Daoy (cell line): Measurements from ENCODE around the gene FAM151A. TPM values are rescaled to one million over a fixed set of nuclear protein-coding genes. Genes with fewer than 3 reads are reported as not detected.

ENCODE experiments used
- DNase-seq: peaks from one replicate; pipeline ENCODE4 v3.0.0-alpha.2; 2015; ENCODE audit warnings: low read depth
- total RNA-seq: library from RNA; depleted of rRNA; stranded (reverse); fragments of >200 nt; shearing (Covaris generic); gene quantifications from 2 replicates; pipeline ENCODE4 v1.2.3, GENCODE V29; 2014

Gene FAM151A
- total RNA-seq, 1 experiment from 2014 or later: not detected

DNA sequence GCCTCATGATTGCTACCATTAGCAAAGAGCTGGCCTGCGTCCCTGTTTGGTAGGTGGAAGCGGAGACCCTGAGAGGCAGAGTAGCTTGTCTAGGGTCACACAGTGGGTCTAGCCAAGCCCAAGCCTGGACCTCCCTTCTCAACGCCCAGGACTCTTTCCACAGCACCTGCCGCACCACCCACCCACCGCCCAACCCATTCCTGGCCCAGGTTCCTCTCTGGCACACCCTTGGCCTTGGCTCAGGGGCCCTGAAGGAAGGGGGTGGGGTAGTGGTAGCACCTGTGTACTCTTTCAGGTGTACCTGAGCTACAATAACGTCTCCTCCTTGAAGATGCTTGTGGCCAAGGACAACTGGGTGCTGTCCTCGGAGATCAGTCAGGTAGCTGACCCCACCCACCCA lies 19.3 kb downstream of the FAM151A start:
- DNase-seq: no peak

DNA sequence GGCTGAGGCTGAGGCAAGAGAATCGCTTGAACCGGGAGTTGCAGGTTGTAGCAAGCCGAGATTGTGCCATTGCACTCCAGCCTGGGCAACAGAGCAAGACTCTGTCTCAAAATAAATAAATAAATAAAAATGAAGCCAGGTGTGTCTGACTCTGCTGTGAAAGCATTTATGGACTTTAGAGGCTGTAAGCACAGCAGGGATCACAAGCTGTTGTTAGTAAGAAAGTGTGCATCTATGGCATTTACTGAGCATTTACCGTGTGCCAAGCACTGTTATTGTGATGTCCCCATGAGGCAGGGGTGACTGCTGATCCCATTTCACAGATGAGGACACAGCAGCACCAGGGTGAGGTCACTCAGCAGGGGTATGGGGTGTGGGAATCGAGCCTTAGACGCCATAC lies 20.1 kb downstream of the FAM151A start:
- no peak for DNase-seq

DNA sequence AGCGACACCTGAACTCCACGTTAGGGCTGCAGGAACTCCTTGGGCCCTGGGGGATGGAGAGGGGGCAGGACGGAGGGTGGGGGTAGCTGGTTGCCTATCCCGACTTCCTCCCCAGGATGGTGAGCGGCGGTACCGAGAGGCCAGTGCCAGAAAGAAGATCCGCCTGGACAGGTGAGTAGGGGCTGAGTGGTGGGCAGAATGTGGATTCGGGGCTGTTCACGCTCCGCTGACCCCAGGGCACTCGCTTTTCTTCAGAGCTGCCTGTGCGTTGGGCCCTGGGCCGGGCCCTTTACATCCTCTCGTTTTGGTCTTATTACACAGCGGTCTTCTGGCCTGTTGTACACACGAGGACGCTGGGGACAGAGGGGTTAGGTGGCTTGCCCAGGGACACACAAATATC lies 20.8 kb downstream of the FAM151A start:
- no peak for DNase-seq

DNA sequence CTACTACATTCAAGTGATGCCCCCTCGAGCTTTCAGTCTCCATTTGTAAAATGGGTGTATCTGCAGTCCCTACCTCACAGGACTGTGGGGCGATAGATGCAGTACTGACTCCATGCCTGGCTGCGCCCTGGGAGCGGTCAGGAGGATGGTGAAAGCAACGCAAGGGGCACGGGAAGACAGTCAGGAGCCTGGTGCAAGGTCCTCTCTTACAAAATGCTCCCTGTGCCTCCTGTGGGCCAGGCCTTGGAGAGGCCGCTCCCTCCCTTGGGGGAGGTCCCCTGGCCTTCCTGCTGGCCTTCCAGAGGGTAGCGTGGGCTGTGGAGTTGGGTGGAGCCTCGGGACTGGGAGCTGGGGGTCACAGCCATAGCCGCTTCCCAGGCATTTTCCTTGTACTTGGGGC lies 21.6 kb downstream of the FAM151A start:
- DNase-seq: no peak

DNA sequence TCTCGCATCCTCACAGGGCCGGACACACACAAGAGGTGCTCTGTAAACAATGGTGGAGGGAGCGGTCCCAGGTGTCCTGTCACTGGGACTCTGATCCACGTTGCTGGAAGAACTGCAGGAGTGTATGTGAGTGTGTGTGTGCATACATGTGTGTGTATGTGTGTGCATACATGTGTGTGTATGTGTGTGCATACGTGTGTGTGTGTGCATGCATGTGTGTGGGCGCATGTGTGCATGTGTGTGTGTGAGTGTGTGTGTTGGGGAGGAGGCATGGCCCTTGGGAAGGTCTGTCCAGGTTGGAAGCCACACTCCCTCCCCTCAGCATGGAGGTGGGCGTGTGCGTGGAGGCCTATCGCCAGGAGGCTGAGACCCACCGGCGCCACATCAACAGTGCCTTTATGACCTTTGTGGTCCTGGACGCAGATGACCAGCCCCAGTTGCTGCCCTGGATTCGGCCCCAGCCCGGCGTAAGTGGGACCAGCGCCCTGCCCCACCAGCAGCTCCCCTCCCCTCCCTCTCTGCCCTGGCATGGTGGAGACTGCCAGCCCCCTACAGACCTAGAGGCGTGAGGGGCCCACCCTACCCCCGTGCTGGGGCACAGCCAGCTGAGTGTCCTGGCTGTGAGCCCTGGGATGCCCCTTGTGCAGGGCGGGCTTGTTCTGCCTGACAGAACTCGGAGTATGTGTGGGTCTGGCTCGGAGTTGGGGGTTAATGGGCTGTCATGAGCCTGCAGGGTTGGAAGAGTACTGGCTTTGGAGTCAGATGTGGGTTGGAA lies 22.2 kb downstream of the FAM151A start:
- no peak for DNase-seq

DNA sequence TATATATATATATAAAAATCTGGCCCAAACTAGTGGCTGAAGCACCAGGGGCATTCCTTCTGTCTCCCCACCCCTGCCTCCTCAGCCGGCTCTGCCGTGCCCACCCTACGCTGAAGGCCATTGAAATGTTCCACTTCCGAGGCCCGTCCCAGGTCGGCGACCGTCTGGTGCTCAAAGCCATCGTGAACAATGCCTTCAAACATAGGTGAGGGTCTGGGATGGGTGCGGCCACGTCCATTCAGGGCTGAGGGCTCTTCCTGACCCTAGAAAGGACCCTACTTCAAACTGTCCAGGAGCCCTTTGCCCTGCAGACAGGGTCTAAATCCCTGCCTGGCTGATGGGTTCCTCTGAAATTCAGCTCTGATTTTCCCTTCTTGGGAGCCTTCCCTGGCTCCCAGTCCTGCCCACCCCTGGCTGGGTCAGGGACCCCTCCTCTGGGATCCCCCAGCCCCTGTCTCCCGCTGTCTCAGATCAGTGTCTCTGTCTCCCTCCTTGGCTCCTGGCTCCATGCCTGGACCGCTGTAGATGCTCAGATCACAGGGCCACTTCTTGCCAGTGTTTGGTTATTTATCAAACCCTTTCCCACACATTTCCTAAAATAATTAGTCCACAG lies 24.0 kb downstream of the FAM151A start:
- DNase-seq: no peak

DNA sequence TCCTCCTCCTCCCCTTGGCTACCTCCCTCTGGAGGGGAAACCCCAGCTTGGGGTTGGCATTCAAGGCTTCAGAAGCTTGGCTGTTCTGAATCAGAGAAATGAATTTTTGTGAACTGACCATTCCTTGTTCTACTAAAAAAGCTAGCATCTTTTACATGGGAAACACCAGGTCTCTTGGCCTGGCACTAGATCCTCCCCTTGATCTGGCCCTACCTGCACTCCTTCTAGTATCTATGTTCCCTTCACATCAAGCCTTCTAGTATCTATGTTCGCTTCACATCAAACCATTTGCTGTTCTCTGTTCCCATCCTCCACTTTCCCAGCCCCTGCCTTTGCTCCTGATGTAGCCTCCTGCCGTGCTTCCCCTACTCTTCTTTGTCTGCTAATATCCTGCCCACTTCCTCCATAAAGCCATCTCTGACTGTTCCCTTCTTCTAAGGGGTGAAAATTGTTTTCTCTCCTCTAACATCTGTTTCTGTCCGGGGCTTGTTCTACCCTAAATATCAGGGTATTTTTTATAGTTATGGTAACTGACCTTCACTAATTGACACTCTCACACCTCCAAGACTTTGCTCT lies 25.8 kb downstream of the FAM151A start:
- DNase-seq: no peak

DNA sequence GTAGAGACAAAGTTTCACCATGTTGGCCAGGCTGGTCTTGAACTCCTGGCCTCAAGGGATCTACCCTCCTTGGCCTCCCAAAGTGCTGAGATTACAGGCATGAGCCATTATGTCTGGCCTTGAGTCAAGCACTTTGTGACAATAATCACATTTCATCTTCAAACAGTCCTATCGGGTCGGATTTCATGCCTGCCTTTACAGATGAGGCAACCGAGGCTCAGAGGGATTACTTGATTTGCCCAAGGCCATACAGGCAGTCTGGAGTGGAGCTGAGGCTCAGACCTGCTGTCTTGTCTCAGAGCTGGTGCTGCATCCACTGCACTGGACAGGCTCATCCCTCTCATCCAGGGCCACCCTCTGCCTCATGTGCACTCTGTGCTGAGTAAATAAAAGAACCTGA lies 26.6 kb downstream of the FAM151A start:
- no peak for DNase-seq

DNA sequence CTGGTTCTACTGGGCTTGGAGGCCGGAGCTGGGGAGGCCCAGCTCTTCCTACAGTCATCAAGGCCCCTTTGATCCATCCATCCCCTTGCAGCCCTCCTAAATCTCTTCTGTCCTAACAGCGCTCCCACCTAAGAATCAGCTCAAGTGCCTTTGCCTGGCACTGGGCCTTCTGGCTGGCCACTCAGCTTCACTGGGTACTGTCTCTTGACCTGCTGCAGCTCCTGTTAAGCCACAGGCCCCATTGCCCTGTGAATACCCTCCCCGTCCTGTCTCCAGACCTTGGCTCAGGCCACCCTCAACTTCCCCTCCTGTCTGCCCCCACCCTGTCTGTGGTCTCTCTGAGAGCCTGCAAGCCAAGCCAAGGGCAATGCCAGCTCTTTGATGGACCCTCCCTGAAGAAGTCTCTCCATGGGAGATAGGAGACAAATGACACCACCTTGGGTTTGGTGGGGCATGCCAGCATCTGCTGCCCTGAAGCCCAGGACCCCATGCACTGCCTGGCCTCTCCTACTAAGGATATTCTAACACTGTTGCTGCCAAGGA lies 27.3 kb downstream of the FAM151A start:
- no peak for DNase-seq

DNA sequence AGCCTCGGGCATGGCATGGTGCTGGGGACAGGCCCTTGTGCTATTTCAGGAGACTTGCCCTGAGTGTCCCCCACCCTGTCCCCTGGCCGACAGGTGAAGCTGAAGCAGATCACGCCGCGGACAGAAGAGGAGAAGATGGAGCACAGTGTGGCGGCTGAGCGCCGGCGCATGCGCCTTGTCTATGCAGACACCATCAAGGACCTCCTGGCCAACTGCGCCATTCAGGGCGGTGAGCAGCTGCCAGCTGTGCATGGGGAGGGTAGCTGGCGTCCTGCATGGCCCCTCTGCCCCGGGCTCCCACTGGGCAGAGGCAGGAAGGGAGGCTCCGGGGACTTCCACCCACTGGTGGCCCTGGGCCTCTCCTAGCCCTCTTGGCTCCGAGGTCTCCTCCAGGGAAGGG lies 28.9 kb downstream of the FAM151A start:
- DNase-seq: no peak

DNA sequence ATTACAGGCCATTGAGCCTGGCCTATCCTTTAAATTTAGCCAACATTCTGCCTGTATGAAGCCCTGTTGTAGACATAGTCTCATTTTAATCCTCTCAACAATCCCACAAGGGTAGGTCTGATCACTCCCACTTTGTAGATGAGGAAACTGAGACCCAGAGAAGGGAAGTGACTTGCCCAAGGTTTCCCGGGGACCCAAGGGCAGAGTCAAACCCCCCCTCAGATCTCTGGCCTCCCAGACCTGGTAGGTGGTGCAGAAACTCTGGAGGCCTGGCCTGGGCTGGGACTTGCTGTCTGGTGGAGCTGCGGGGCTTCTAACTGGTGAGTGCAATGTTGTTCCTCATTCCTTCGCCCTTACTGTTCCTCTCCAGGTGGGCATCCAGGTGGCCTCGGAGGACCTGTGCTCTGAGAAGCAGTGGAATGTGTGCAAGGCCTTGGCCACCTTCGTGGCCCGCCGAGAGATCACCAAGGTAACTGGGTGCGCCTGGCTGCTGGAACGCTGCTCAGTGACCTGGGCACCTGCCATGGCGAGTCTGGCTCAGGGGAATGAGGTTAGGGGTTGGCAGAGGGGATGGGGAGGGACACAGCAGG lies 29.7 kb downstream of the FAM151A start:
- no peak for DNase-seq

DNA sequence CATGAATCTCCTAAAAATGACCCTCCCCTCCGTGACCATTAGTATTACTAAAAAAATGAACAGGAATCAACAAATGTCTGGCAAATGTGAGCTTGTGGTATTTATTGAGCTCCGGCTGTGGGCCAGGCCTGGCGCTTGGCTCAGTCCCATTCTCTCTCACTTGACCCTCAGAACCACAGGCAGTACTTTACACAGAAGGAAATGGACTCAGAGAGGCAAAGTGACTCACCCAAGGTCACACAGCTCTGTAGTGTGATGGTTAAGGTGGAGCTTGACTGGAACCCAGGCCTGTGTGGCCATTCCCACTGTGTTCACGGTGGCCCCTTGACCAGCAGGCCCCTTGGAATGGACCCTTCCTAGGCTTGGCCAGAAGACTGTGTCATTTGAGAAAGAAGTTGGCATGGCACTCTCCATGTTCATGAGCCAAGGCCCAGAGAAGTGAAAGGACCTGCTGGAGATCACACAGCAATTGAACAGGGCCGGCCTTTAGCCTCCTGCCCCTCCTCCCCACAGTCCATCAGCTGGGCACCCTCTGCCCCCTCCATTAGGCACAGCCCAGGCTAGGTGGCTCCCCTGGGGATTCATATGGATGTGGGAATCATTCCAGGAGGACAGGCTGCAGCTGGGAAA lies 32.1 kb downstream of the FAM151A start:
- DNase-seq: no peak

DNA sequence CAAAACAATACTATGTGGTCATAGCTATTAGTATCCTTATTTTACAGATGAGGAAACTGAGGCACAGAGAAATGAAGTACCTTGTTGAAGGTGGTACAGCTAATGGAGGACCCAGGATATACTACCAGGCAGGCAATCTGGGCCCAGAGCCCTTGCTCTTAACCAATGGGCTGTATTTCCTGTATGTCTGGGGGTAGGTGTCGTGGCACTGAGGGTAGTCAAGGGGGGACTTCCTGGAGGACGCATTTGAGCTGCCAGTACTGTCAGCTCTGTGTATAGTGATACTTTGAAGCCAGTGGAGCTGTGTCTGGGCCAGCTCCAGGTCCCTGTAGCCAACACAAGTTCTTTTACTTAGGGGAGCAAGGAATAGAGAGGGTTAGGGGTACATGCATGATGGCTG lies 34.9 kb downstream of the FAM151A start:
- no peak for DNase-seq

DNA sequence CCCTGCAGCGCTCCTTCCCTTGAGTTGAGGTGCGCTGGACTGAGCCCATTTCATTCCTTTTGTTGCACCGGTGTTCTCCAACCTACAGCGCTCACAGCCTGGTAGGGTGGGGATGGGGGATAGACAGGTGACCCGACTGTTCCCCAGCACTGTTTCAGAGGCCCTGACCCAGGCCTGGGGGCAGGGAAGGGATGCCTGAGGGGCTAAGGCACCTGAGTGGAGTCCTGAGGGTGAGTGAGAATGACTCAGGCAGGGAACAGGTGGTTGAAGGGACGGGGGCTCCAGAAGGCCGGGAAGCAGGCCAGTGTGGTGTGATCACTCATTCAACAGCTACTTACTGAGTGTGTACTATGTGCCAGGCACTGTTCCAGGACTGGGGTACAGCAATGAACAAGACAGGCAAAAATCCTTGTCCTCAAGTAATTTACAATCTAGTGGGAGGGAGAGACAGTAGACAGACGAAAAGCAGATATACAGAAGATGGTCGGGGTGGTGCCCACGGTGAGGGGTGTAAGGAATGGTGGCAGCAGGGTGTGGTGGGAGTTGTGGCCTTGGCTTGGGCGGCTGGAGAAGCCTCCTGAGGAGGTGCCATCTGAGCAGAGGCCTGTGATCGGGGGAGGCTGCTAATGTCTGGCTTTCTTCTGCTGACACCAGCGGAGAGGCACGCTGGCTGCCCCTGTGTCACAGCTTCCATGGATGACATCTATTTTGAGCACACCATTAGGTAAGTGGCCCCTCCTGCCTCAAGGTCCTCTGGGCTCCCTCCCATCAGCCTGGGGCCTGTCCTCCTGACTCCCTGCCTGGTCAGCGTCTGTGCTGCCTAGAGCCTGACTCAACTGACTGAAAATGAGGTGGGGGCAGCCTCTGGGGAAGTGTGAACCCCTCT lies 37.9 kb downstream of the FAM151A start:
- DNase-seq: no peak

DNA sequence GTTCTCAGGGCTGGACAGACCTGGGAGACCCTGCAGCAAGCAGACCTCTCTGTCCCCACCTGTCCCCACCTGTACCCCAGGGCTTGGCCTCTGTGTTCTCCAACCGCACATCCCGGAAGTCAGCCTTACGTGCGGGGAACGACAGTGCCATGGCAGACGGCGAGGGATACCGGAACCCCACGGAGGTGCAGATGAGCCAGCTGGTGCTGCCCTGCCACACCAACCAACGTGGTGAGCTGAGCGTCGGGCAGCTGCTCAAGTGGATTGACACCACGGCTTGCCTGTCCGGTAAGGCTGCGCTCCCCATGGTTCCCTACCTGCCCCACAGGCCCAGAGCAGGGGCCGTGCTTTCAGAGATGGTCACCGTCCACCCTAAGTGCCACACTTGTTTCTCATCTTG lies 38.8 kb downstream of the FAM151A start:
- no peak for DNase-seq

DNA sequence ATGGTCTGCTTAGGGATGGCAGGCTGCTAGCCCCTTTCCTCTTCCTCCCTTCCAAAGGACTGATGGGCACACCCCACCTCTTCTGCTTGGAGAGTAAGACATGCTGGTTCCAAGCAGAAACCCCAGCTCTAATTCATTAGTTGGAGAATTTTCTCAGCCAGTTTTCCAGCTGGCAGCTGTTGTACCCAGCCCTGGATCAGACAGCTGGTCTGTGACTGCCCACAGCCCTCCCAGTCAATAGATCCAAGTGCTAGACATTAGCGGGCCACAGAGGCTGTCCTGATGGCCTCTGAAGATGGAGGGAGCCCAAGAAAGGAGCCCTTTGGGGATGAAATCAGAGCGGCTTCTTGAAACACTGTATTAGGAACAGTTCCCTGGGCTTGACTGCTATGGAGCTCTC lies 39.5 kb downstream of the FAM151A start:
- no peak for DNase-seq

DNA sequence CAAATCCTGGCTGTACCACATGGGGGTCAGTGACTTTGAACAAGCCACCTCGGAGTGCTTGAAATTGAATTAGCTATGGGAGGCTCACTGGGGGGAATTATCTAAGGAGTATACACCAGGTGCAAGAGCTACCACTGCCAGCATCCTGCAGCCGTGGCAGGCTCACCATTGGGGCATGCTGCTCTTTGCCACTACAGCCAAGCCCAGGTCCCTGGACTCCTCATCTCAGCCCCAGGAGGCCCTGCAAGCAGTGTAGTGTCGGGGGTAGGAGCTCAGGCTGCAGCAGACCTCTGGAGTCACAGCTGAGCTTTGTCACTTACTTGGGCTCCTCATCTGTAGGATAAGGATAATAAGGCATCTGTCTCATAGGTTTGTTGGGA lies 40.0 kb downstream of the FAM151A start:
- DNase-seq: no peak

DNA sequence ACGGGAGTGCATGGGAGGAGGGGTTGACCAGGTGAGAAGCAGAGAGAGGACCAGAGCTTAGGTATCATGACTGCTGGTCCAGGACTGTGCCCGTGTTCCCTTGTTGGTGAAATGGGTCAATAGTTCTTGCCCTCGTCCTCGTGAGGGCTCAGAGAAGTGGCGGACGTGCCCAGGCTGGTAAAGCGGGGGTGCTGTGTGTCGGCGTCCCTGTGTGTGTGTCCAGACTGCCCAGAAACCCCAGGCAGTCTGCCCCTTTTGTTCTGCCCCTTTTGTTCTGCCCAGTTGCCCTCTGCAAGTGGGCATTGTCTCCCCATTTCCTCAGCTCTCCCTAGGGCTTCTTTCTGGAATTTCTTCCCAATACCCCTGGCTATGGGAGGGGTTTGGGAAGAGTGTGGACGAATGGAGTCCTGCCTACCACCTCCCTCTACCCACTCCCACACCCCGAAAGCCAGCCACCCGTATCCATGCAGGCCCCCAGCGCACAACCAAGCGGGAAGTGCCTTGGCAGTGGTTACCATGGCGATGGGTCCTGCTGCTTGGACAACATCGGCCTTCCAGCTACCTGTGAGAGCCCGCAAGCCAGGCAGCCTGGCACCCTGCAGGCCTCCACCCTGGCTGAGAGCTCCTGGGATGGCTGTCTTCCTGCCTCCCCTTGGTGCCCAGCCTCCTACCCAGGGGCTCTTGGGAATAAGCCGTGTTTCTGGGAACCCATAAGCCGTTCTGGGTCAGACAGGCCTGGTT lies 40.6 kb downstream of the FAM151A start:
- no peak for DNase-seq

DNA sequence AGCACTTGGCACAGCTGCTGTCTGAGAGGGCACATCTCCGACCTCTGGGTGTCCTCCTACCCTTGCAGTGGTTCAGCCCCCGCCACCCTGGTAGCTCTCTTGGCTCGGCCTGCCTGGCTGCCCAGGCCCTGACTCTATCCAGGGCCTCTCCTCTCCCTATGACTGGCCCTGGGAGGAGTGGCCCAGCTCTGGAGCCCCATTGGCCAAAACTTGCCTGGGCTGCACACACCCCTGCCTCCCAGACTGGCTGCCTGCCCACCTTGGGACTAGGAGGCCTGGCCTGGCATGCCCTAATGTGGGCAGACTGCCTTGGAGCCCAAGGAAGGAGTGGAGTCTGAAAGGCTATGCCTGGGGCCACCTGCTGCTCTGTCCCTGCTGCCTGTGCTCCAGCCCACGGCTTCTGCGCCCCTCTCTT lies 41.7 kb downstream of the FAM151A start:
- peak; percentile 84 for DNase-seq

DNA sequence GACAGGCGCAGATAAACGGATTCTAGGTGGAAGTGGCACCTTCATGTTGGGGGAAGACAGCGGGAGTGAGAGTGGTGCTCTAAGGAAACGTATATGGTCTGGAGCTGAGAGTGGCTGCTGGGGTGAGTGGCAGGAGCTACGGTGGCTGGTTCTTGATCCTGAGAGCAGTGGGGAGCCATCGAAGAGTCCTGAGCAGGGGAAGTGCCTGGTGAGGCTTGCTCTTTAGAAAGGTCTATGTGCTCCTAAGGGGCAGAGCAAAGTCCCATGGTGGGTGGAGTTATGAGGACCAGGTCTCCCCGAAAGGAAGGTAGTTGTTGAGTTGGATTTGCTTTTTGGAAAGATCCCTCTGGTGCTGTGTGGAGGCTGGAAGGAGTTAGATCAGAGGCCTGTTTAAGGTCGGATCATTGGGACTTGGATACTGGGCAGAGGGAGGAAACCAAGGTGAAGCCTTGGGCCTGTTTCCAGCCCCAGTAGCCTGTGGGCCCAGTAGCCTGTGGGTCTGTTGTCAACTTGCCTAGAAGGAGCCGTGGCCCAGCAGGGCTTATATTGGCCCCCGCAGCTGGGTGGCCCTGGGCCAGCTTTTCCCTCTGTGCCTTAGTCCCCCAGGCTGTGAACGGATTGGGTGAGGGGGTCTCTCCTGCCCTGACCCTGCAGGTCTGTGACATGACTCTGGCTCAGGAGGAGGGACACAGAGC lies 42.3 kb downstream of the FAM151A start:
- no peak for DNase-seq
